ENCODE data around the gene SH2D7.
"Not testable (repeated sequence)": the region's sequence is repeated elsewhere in the genome, so short reads cannot be mapped to it uniquely, and the experiment has no call there.

The SH2D7 gene

DNA sequence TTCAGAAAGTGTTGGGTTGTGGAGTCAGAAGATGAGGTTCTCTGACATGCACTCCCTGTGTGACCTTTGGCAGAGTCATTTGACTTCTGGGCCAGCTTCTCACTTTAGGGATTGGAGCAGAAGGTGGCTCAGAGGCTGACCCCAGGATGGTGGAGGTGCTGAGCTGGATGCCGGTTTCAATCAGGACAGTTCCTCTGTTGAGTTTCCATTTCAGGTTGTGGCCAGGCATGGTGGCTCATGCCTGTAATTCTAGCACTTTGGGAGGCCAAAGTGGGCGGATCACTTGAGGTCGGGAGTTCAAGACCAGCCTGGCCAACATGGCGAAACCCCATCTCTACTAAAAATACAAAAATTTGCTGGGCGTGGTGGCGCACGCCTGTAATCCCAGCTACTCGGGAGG is 58.7 kb downstream of the SH2D7 start:
- H3K27me3 ChIP-seq (ENCODE audit: insufficient read depth, low read length); H2AFZ ChIP-seq (ENCODE audit: low read depth, low read length); H3K36me3 ChIP-seq (ENCODE audit: insufficient read depth, low read length); H3K9me3 ChIP-seq (ENCODE audit: low read length); H3K4me3 ChIP-seq (ENCODE audit: low read length): not testable (repeated sequence)
- peaks cover 12% of the 10 kb centered on the region for H3K4me1 ChIP-seq (ENCODE audit: insufficient read depth, low read length)
